Endometrial microvascular endothelial cells (primary cell): ENCODE results near the gene PLAAT2. TPM values are rescaled to one million over a fixed set of nuclear protein-coding genes. Genes with fewer than 3 reads are reported as not detected.
"Not testable (repeated sequence)": the region's sequence is repeated elsewhere in the genome, so short reads cannot be mapped to it uniquely, and the experiment has no call there.

ENCODE experiments used
- in situ Hi-C: cut with HindIII; loops from 2 replicates; pipeline ENCODE4 v1.10.0; 2017; ENCODE audit warnings: low sequenced_read_pairs, low pct_unique_long_range_greater_than_20kb; ENCODE audit errors: inconsistent ontology term
- total RNA-seq: library from RNA; depleted of rRNA; stranded (reverse); fragments of >200 nt; gene quantifications from one replicate; pipeline ENCODE4 v1.2.3, GENCODE V29; 2015; ENCODE audit errors: inconsistent ontology term

Gene PLAAT2
- total RNA-seq, 1 donor from 2014 or later = not detected

DNA sequence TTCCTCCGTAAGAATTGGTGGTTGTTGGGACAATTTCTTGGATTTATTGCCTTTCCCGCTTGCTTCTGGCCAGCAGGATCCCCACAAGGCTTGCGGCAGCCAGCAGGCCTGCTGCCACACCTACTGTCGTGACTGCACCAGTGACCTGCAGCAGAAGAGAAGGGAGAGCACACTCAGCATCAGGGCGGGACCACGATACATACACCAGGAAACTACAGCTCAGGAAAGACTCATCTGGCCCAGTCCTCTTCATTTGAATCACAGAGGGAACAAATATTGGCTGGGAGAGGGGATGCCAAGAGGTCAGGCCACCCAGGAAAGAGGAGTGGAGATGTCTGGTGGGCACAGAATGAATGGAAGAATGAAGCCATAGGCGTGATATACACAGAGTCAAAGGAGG lies 10.3 kb downstream of the PLAAT2 start:
- in situ Hi-C loops = no loop called here

DNA sequence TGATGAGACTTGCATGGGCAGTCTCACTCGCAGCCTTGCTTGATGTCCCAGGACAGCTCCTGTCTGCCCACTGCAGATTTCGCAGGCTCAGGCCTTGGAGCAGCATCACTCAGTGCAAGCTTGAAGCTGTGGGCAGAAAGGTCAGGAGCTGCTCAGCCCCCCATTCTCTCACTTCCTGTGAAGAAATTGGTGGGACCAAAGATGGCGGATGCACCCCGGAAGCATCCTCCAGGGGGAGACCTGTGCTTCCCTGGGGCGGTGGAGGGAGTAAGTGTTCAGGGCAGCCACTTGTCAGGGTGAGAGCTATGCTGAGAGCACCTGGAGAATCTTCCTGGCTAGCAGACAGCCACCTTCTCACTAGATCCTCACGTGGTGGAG lies 11.3 kb downstream of the PLAAT2 start:
- in situ Hi-C loops = no loop called here

DNA sequence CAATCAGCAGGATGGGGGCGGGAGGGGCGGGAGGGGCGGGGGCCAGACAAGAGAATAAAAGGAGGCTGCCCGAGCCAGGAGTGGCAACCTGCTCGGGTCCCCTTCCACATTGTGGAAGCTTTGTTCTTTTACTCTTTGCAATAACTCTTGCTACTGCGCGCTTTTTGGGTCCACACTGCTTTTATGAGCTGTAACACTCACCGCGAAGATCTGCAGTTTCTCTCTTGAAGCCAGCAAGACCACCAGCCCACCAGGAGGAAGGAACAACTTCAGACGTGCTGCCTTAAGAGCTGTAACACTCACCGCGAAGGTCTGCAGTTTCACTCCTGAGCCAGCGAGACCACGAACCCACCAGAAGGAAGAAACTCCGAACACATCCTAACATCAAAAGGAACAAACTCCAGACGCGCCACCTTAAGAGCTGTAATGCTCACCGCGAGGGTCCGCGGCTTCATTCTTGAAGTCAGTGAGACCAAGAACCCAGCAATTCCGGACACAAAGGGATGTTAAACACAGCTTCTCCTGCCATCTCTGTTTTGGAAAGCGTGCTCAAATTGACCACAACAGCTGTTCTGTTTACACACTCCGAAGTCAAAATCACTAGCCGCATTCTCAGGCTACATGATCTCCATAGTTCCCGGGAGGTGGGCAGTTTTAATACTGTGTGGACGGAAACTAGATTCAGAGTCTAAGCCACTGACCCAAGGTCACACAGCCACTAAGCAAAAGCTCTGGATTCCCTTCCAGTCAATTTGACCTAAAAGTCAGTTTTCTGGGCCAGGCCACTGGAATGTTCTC lies 11.9 kb downstream of the PLAAT2 start:
- in situ Hi-C loops = no loop called here

DNA sequence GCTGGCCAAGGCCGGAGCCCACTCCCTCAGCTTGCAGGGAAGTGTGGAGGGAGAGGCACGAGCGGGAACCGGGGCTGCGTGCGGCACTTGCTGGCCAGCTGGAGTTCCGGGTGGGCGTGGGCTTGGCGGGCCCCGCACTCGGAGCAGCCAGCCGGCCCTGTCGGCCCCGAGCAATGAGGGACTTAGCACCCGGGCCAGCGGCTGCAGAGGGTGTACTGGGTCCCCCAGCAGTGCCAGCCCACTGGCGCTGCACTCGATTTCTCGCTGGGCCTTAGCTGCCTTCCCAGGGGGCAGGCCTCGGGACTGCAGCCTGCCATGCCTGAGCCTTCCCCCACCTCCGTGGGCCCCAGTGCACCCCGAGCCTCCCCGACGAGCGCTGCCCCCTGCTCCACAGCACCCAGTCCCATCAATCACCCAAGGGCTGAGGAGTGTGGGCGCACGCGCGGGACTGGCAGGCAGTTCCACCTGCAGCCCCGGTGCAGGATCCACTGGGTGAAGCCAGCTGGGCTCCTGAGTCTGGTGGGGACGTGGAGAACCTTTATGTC lies 13.0 kb downstream of the PLAAT2 start:
- in situ Hi-C loops = not testable (repeated sequence)

DNA sequence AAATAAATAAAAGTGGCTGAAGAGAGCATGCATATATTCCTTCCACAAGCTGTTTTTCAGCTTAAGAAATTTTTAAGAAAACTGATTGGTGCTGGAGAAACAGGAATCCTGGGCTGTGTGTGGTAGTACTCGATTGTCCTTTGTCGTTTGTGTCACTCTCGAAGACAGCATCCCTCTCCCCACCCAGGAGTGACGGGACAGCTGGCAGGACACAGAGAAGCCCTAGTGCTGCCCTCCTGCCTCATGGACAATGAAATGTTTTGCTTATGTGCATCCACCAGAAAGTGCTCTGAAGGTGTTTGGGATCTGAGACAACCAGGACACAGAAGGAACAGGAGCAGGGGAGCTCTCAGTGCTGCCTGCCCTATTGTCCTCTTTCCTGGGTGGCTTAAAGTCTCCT lies 13.8 kb downstream of the PLAAT2 start:
- in situ Hi-C loops = no loop called here

DNA sequence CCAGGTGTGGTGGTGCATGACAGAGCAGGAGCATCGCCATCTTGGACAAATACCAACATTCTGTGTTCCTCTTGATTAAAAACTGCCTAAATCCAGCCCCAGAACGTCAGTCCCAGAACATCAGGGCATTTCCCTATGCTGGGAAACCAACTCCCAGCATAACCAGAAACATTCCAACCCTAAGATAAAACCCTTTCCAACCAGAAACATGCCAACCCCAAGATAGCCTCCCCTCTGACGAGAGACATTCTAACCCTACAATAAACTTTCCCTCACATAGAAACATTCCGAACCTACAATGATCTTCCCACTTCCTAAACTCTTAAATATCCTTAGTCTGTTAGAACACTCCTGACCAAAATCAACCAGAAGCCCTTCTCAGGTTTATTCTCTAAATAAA lies 15.0 kb downstream of the PLAAT2 start:
- in situ Hi-C loops = no loop called here

DNA sequence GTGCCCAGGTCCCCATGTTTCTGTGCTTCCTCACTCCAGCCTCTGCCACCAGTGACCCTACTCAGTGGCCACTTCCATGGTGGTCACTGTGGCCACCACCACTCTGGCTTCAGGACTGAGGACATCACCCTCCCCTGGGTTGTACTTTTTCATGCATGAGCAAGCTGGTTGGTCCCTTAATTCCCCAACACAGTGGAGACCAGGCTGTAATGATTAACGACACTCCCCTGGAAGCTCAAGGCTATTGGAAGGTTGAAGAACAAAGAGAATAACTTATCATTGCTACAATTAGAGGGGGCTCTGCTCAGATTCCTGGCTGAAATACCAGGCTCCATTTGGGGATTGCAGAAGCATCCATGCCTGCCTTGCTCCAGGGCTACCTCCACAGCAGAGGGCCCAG lies 16.1 kb downstream of the PLAAT2 start:
- in situ Hi-C loops = no loop called here

DNA sequence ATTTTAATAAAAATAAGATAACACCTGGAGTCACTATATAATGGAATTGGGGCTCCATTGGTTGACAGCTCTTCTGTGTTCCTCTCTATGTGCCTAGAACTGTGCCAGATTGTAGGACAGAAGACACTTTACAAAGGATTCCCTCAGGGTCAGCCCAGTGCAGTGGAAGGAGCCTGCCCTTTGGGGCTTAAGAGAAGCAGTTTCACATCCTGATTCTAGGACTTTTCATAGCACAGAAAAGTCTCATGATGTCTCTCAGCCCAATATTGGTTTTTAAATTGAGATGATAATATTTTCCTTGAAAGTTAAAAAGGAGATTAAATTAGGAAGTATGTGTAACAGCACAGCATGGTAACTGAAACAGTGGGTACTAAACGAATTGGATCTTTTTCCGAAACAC lies 19.5 kb downstream of the PLAAT2 start:
- in situ Hi-C loops = no loop called here

DNA sequence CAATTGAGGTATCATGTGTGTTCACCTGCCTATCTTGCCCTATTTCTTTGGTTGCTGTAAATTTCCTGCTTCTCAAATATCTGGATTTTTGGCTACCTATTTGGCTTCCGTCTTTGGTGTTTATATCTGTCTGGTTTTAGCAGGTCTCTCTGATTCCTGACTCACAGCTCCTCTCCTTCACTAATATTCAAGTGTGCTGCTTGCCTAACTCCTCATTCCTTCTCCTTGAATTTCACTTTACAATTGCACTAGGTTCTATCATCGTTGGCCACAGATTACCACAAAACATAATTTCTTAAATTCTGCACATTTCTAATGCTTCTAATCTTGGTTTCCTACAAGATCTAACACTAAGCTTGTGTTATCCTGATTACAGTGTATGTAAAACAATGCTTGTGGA lies 20.7 kb downstream of the PLAAT2 start:
- in situ Hi-C loops = not testable (repeated sequence)

DNA sequence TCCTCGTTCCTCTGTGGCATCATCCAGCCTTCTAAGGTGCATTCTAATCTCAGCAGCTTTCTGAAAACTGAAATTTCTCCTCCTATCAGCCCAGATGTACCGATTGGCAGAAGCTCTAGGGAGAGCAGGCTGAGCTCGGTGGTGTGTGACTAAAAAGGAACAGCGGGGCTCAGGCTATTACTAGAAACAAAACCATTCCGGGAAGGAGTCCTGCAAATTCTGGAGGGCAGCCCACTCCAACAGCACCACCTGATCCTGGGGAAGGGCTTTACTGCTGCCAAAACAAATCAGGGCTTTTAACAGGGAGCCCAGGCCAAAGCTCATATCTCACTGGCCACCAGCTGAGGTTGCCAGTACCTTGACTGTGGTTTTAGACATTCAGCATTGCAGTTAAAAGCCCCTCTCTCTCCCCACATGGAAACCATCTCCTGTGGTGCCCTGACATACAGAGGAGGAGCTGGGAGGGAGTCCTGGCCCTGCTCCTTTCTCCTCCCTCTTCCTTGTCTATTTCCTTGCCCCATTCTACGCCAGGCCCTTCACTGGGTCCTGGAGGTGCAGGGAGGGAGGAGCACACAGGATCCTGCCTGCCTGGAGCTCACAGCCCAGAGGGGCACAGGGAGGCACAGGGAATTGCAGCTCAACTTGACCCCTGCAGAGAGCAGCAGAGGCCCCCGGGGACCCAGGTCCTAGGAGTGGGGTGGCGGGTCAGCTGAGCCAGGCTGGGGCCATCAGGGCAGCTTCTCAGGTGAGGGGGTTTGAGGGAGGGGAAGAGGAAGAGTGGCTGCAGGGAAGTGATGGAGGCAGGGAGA lies 25.7 kb downstream of the PLAAT2 start:
- in situ Hi-C loops = no loop called here

DNA sequence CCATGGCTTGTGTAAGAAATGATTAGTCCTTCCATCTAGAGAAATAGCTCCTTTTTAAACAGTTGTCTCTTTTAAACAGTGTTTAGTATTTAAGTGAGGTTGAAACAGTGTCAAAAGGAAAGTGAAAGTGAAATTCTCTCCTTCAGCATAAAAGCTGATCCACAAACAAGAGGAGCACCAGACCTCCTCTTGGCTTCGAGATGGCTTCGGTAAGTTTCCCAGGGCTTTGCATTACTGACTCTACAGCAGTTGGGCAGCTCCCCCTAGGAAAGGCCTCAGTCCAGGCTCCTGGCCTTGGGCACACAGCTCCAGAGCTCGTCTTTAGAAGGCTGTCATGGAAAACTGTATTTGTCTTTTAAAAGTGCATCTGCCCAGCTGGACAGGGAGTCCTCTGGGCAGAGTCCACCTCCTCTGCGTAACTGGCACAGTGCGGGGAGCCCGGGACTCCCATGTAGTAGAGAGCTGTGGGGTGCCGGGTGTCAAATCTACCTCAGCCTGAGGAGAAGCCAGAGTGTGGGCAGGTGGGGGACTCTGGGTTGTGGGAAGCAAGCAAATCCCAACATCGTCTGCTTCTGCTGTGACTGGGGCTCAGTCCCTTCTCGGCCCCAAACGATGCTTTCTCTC lies 26.4 kb downstream of the PLAAT2 start, which contains the start of gene PLAAT4:
Gene PLAAT4, plus strand, starts transcription at position 140 of the 624 bp plus-strand sequence. Its CDS starts 61 bp downstream, at position 201.
- in situ Hi-C loops = no loop called here

DNA sequence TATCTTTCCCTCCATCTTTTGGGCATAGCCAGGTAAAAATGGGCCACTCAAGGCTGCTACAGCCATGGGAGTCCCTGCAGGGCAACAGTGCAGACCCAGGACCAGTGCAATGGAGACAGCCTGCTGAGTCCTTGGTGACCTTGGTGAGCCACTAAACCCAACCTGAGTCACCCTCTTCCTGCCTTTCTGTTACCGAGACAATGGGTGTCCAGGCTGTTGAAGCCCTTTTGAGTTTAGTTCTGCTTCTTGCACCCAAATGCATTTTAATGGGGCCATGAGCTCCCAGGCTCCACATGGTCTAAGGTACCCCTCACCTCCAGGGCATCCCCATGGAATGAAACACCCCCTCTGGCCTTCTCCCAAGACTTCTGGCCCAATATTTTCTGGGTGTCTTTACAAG lies 27.4 kb downstream of the PLAAT2 start:
- in situ Hi-C loops = no loop called here

DNA sequence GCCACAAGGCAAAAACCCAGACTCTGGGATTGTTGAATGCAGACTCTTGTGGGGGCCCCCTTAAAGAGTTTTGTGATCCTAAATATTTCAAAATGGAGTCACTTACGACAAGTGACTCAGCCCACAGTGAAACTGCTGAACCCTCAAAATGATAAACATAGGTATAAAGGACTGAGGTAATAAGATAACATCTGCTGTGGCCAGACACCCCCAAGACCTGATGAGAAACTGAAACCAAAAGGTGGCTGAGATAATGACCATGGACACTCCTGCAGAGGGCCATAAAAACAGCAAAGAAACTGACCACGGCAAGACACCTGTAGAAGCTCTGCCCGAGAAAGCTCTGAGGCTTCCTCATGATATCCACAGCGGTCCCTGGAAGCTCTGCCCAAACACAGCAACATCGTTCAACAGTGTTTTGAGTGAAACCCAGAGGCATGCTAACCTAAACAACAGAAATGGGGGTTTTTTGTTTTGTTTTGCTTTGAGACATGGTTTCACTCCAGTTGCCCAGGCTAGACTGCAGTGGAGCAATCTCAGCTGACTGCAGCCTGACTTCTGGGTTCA lies 28.2 kb downstream of the PLAAT2 start:
- in situ Hi-C loops = no loop called here

DNA sequence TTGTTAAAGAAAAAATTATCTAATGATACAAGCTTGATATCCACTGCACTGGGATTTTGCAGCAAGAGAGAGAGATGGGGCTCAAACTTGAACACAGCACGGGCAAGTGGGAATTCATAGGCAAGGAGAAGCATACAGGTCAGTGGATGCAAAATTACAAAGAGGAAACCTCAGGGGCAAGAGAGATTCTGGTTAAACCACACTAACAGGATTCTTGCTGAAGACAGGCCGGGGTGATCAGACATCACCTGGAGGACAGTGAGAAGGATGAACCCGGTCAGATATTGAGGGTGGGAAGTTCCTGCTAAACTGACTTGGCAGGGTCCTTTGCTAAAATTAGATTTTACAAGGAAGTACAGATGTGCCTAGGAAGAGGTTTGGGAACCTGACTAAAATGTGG lies 29.1 kb downstream of the PLAAT2 start:
- in situ Hi-C loops = no loop called here

DNA sequence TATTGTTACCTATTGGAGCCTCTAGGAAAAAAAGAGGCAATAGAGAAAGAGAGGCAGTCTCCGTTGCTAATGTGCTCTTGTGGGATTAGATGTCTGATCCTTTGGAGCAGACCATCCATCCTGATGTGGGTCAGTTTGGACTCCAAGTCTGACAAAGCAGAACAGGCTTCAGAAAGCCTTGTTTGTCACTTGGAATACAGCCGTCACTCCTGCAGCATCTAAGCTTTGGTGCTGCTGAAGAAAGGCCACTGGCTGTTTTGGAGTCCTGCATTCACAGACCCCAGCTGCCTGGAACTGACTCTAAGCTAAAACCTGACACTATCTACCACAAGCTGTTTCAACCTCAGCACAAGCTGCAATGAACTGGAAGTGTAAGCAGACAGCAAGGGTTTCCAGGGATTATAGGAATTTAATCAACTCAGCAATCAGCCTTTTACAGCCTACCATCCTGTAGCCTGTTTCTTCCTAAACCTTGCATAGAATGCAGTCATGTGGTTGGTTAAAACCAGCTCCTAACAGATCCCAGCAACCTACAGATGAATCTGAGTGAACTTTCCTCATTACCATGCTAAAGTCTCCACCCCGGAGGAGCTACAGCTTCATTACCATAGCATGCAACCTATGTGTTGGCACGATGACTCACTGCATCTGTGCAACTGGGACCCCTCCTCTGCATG lies 30.2 kb downstream of the PLAAT2 start:
- in situ Hi-C loops = no loop called here

DNA sequence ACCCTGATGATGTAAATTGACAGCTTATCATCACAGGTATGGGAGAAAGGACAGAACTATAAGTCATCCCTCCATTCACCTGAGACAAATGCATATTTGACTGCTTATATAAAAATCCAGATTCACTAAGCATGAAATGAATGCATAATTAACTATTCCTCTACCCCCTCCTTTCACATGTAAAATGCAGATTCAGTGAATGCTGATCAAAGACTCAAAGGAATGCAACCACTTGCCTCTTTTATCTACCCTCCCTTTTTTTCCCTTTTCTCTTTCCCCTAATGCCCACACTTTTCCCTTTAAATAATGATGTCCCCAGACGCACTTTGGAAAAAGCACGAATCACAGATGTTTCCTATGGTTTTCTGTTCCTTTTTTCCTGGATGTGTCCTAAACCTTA lies 31.1 kb downstream of the PLAAT2 start:
- in situ Hi-C loops = no loop called here

DNA sequence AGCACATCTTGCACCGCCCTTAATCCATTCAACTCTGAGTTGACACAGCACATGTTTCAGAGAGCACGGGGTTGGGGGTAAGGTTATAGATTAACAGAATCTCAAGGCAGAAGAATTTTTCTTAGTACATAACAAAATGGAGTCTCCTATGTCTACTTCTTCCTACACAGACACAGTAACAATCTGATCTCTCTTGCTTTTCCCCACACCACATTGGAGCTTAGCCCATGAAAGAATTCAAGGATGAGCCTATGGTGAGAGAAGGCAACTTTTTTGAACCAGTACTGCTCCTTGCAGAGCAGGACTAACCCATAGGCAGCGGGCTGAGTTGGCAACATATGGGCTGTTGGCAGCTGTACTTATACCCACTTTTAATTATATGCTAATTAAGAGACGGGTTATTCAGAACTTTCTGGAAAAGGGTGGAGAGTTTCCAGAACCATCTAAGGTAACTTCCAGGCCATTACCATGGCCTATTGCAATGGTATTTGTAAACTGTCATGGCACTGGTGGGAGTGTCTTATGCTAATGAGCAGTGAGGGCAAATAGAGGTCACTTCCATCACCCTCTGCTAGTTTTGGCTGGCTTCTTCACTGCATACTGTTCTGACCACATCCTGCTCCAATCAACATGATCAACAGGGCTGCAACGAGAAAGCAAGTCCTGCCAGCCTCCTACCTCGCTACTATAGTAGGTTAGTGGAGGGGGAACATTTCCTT lies 31.9 kb downstream of the PLAAT2 start:
- in situ Hi-C loops = not testable (repeated sequence)

DNA sequence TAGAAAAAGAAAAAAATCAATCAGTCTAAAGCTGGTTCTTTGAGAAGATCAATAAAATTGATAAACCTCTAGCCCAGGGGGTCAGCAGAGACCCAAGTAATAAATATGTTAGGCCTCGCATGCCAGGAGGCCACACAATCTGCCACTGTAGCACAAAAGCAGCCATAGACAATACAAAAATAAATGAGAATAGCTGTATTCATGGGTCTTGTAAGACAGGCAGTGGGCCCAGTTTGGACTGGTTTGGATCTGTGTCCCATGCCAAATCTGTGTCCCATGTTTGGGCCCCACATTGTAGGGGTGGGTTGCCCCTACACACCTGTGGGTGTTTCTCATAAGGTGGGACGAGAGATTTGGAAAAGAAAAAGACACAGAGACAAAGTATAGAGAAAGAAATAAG lies 33.2 kb downstream of the PLAAT2 start:
- in situ Hi-C loops = no loop called here
